Measurements from ENCODE around the gene SPOUT1. TPM values are rescaled to one million over a fixed set of nuclear protein-coding genes. Genes with fewer than 3 reads are reported as not detected.
"Not testable (repeated sequence)": the region's sequence is repeated elsewhere in the genome, so short reads cannot be mapped to it uniquely, and the experiment has no call there.

The SPOUT1 gene
- total RNA-seq, 1 donor, result 10.1 TPM

GRCh38 chr9:128852646-128853045, 23.1 kb upstream of the SPOUT1 start:
- DNase-seq (ENCODE audit: insufficient read length, low spot score, missing footprints); H3K27me3 ChIP-seq (ENCODE audit: insufficient read depth, low read length); H3K4me1 ChIP-seq (ENCODE audit: insufficient read depth, low read length); H3K79me2 ChIP-seq (ENCODE audit: insufficient read depth, low read length); H3K4me3 ChIP-seq (ENCODE audit: insufficient read depth, low read length); H3K9me3 ChIP-seq (ENCODE audit: low read depth, low read length); H3K27ac ChIP-seq (ENCODE audit: low read depth, low read length); H3K36me3 ChIP-seq (ENCODE audit: insufficient read depth, low read length); H4K20me1 ChIP-seq (ENCODE audit: insufficient read depth, low read length); H3K4me2 ChIP-seq (ENCODE audit: insufficient read depth, low read length); H2AFZ ChIP-seq (ENCODE audit: low read length): not testable (repeated sequence)

- not testable (repeated sequence) for H3K36me3 ChIP-seq (ENCODE audit: insufficient read depth, low read length); H3K4me1 ChIP-seq (ENCODE audit: insufficient read depth, low read length); DNase-seq (ENCODE audit: insufficient read length, low spot score, missing footprints); H3K27ac ChIP-seq (ENCODE audit: low read depth, low read length); H3K4me3 ChIP-seq (ENCODE audit: insufficient read depth, low read length); H3K27me3 ChIP-seq (ENCODE audit: insufficient read depth, low read length); H3K79me2 ChIP-seq (ENCODE audit: insufficient read depth, low read length); H2AFZ ChIP-seq (ENCODE audit: low read length); H4K20me1 ChIP-seq (ENCODE audit: insufficient read depth, low read length); H3K4me2 ChIP-seq (ENCODE audit: insufficient read depth, low read length); H3K9me3 ChIP-seq (ENCODE audit: low read depth, low read length)
- TF ChIP-seq CTCF (IDR thresholded peaks at IDR 0.05; ENCODE audit: extremely low read depth, low read depth, low read length), result peak; percentile 63
Measured at GRCh38 chr9:128851779-128852600, 22.4 kb upstream of the SPOUT1 start.

GRCh38 chr9:128851024-128851423, 21.4 kb upstream of the SPOUT1 start:
- not testable (repeated sequence) for DNase-seq (ENCODE audit: insufficient read length, low spot score, missing footprints); H4K20me1 ChIP-seq (ENCODE audit: insufficient read depth, low read length); H3K4me1 ChIP-seq (ENCODE audit: insufficient read depth, low read length); H3K79me2 ChIP-seq (ENCODE audit: insufficient read depth, low read length); H3K4me2 ChIP-seq (ENCODE audit: insufficient read depth, low read length); H3K9me3 ChIP-seq (ENCODE audit: low read depth, low read length); H2AFZ ChIP-seq (ENCODE audit: low read length); H3K27me3 ChIP-seq (ENCODE audit: insufficient read depth, low read length); H3K4me3 ChIP-seq (ENCODE audit: insufficient read depth, low read length); H3K27ac ChIP-seq (ENCODE audit: low read depth, low read length); H3K36me3 ChIP-seq (ENCODE audit: insufficient read depth, low read length)

- H3K4me1 ChIP-seq (ENCODE audit: insufficient read depth, low read length), result no peaks in the 10 kb centered on the region
- H3K79me2 ChIP-seq (ENCODE audit: insufficient read depth, low read length), result no peaks in the 10 kb centered on the region
- no peak overlapping the region for H3K27ac ChIP-seq (ENCODE audit: low read depth, low read length)
- H3K9me3 ChIP-seq (ENCODE audit: low read depth, low read length), result peaks cover 3% of the 10 kb centered on the region
- no peak for TF ChIP-seq CTCF (IDR thresholded peaks at IDR 0.05; ENCODE audit: extremely low read depth, low read depth, low read length)
- H2AFZ ChIP-seq (ENCODE audit: low read length), result no peak overlapping the region
- no peaks in the 10 kb centered on the region for H4K20me1 ChIP-seq (ENCODE audit: insufficient read depth, low read length)
- no peak overlapping the region for H3K4me3 ChIP-seq (ENCODE audit: insufficient read depth, low read length)
- H3K4me2 ChIP-seq (ENCODE audit: insufficient read depth, low read length), result no peak overlapping the region
- no peaks in the 10 kb centered on the region for H3K27me3 ChIP-seq (ENCODE audit: insufficient read depth, low read length)
- H3K36me3 ChIP-seq (ENCODE audit: insufficient read depth, low read length), result no peaks in the 10 kb centered on the region
- no peak for DNase-seq (ENCODE audit: insufficient read length, low spot score, missing footprints)
Measured at GRCh38 chr9:128847803-128848202, 18.2 kb upstream of the SPOUT1 start.

GRCh38 chr9:128846680-128847030, 17.1 kb upstream of the SPOUT1 start:
- no peak for TF ChIP-seq CTCF (IDR thresholded peaks at IDR 0.05; ENCODE audit: extremely low read depth, low read depth, low read length)

More at GRCh38 chr9:128846680-128847030, 17.1 kb upstream of the SPOUT1 start:
- Histone ChIP-seq H3K36me3 (ENCODE audit: insufficient read depth, low read length) (no peaks in the 10 kb centered on the region), H3K4me1 (ENCODE audit: insufficient read depth, low read length) (no peaks in the 10 kb centered on the region), H3K4me2 (ENCODE audit: insufficient read depth, low read length) (no peak overlapping the region), H3K4me3 (ENCODE audit: insufficient read depth, low read length) (no peak overlapping the region), H3K9me3 (ENCODE audit: low read depth, low read length) (peaks cover 3% of the 10 kb centered on the region), H2AFZ (ENCODE audit: low read length) (no peak overlapping the region), H3K27ac (ENCODE audit: low read depth, low read length) (no peak overlapping the region), H3K79me2 (ENCODE audit: insufficient read depth, low read length) (no peaks in the 10 kb centered on the region), H4K20me1 (ENCODE audit: insufficient read depth, low read length) (no peaks in the 10 kb centered on the region), H3K27me3 (ENCODE audit: insufficient read depth, low read length) (no peaks in the 10 kb centered on the region)
- no peak for DNase-seq (ENCODE audit: insufficient read length, low spot score, missing footprints)
